ENCODE measurements around the gene ZNF521.

The ZNF521 gene

DNA sequence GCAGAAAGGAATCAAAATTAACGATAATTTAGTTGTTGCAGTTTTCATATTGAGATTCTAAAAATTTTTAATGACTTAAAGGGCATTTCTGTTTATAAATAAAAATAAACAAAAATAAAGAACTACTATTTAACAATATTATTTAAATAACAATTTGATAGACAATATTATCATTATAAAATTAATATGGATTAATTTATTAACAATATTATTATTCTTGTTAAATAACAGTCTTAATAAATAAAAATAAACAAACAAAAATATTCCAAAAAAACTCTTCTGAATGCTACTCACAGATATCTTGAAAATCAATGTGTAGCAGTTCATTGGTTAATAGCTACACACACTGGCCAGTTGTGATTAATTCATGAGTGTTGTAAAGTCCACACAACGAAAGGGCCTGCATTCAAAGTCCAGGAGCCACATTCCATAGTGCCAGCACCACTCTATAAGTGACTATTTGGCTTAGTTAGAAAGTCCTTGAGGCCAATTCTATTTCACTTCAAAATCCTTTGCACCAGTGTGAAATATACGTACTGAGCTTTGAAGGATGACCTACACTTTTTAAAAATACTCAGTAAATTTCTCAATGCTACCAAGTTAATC is 117.1 kb downstream of the ZNF521 start:
- Histone ChIP-seq H3K4me3 (ENCODE audit: insufficient read length, low read depth) (no peak overlapping the region), H3K36me3 (ENCODE audit: insufficient read depth, insufficient read length, low read length) (no peaks in the 10 kb centered on the region)
- TF ChIP-seq SUZ12 (IDR thresholded peaks at IDR 0.05; ENCODE audit: extremely low read depth, insufficient read depth, insufficient read length) (no peak), ZNF274 (IDR thresholded peaks at IDR 0.05; ENCODE audit: low read depth, low read length) (no peak), YY1 (IDR thresholded peaks at IDR 0.05; ENCODE audit: insufficient read depth, insufficient read length) (no peak)

DNA sequence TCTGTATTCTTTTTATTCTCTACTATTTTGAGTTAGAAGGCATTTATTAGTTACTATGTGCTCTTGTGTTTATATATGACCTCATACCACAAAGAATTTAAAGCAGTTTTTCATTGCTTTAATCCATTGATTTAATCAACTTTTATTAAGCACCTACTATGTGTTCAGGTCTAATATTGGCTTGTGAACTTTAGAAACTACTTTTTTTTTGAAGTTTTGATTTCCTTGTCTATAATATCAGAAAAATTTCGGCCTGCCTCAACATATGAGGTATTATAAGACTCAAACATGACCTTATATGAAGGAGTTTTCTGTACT is 117.7 kb downstream of the ZNF521 start:
- H3K4me3 ChIP-seq (ENCODE audit: insufficient read length, low read depth): no peak overlapping the region
- H3K36me3 ChIP-seq (ENCODE audit: insufficient read depth, insufficient read length, low read length): no peaks in the 10 kb centered on the region
- no peaks in the 10 kb centered on the region for H3K9me3 ChIP-seq (ENCODE audit: insufficient read depth, low read length)
- TF ChIP-seq ZNF274 (IDR thresholded peaks at IDR 0.05; ENCODE audit: low read depth, low read length) (no peak), YY1 (IDR thresholded peaks at IDR 0.05; ENCODE audit: insufficient read depth, insufficient read length) (no peak), SUZ12 (IDR thresholded peaks at IDR 0.05; ENCODE audit: extremely low read depth, insufficient read depth, insufficient read length) (no peak)
- DNase-seq (ENCODE audit: low read depth, low spot score): no peak
- no peaks in the 10 kb centered on the region for H3K4me1 ChIP-seq (ENCODE audit: insufficient read depth, insufficient read length)
- no peak overlapping the region for H3K9ac ChIP-seq (ENCODE audit: insufficient read length, low read depth)
- H3K27me3 ChIP-seq (ENCODE audit: insufficient read depth, insufficient read length): no peaks in the 10 kb centered on the region

More for the DNA sequence above, 117.1 kb downstream of the ZNF521 start:
- Histone ChIP-seq H3K4me1 (ENCODE audit: insufficient read depth, insufficient read length) (no peaks in the 10 kb centered on the region), H3K27me3 (ENCODE audit: insufficient read depth, insufficient read length) (no peaks in the 10 kb centered on the region), H3K9ac (ENCODE audit: insufficient read length, low read depth) (no peak overlapping the region), H3K9me3 (ENCODE audit: insufficient read depth, low read length) (no peaks in the 10 kb centered on the region)
- no peak for DNase-seq (ENCODE audit: low read depth, low spot score)

DNA sequence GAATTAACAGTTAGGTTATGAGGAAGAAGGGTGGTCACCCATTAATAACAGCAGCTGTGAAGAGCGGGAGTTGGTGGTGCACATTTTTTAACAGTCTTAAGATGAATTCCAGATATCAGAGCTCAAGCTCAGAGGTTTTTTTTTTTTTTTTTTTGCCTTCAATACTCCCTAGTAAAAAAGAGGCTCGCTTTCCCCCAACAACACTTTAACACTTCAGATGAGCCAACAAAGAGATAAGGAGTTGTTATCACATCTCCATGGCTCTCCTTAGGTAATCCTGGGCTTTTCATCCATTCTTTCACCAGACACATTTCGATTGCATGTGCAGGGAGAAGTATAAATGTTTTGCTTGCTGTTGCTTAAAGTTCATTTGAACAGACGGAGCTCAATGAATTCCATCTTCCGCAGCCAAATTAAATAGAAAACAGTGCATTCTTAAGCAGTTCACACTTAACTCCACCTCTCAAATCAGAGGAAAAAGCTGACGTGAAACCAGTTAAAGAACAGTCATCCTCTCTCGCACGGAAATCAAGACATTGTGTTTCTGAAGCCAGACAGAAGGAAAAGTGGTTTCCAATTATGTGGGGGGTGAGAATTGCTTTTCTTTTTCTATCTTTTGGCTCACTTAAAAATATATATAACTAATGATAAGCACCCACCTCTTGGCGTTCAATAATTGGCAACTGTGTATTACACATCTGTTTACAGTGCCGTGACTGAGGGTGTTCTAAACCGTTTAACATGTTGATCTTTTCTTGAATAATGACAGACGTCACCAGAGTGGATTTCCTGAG is 118.2 kb downstream of the ZNF521 start:
- no peaks in the 10 kb centered on the region for H3K27me3 ChIP-seq (ENCODE audit: insufficient read depth, insufficient read length)
- no peaks in the 10 kb centered on the region for H3K4me1 ChIP-seq (ENCODE audit: insufficient read depth, insufficient read length)
- H3K9ac ChIP-seq (ENCODE audit: insufficient read length, low read depth): no peak overlapping the region
- no peaks in the 10 kb centered on the region for H3K9me3 ChIP-seq (ENCODE audit: insufficient read depth, low read length)
- no peaks in the 10 kb centered on the region for H3K36me3 ChIP-seq (ENCODE audit: insufficient read depth, insufficient read length, low read length)
- TF ChIP-seq ZNF274 (IDR thresholded peaks at IDR 0.05; ENCODE audit: low read depth, low read length): no peak
- no peak for TF ChIP-seq SUZ12 (IDR thresholded peaks at IDR 0.05; ENCODE audit: extremely low read depth, insufficient read depth, insufficient read length)
- TF ChIP-seq YY1 (IDR thresholded peaks at IDR 0.05; ENCODE audit: insufficient read depth, insufficient read length): no peak
- no peak for DNase-seq (ENCODE audit: low read depth, low spot score)
- no peak overlapping the region for H3K4me3 ChIP-seq (ENCODE audit: insufficient read length, low read depth)

DNA sequence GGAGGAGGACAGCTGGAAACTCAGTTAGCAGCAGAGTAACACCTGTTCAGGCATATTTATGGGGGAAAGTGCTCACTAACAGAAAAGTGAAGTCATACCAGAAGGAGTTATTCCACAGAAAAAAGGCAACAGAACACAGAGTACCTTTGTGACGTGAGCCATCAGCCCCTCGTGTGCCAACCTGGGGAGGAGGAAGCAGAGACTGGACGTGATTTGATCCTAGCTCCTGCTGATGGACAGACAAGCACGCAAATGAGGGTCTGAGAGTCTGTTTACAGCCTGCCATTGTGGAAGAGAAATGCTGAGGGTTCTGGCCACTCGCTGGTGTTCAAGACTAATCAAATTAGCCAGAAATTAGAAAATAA is 120.7 kb downstream of the ZNF521 start:
- Histone ChIP-seq H3K36me3 (ENCODE audit: insufficient read depth, insufficient read length, low read length) (no peaks in the 10 kb centered on the region), H3K4me1 (ENCODE audit: insufficient read depth, insufficient read length) (no peaks in the 10 kb centered on the region), H3K27me3 (ENCODE audit: insufficient read depth, insufficient read length) (no peaks in the 10 kb centered on the region), H3K9ac (ENCODE audit: insufficient read length, low read depth) (no peak overlapping the region), H3K9me3 (ENCODE audit: insufficient read depth, low read length) (no peaks in the 10 kb centered on the region), H3K4me3 (ENCODE audit: insufficient read length, low read depth) (no peak overlapping the region)
- TF ChIP-seq SUZ12 (IDR thresholded peaks at IDR 0.05; ENCODE audit: extremely low read depth, insufficient read depth, insufficient read length) (no peak), YY1 (IDR thresholded peaks at IDR 0.05; ENCODE audit: insufficient read depth, insufficient read length) (no peak), ZNF274 (IDR thresholded peaks at IDR 0.05; ENCODE audit: low read depth, low read length) (no peak)
- no peak for DNase-seq (ENCODE audit: low read depth, low spot score)

DNA sequence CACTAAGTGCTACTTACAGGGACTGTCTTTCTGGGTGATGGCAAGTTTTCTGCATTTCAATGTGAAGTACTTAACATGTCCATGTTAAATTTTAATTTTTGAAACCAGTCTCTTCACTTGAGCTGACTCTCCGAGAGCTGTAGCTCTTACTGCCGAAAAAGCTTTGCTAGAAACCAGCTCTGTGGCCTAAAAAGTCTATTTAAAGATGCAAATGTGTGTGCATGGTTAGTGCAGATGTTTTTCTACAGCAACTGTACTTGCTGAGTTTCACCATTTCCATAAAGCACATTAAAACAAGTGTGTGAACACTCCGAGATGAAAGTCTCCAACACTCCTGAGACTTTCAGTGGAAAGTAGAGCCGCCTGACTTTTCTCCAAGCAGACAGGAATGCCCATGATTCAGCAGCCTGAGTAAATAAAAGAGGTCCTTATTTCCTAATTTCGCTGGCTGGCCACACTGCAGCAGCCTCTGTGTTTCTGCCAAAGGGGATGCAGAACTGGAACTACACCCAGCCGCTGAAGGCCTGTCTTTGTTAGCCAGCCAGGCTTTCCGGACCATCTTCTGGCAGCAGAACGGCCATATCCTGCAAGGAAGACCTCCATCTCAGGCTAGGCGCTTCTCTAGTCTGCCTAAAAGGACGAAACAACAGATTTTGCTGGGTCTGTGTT is 121.2 kb downstream of the ZNF521 start:
- H3K36me3 ChIP-seq (ENCODE audit: insufficient read depth, insufficient read length, low read length): no peaks in the 10 kb centered on the region
- no peak overlapping the region for H3K4me3 ChIP-seq (ENCODE audit: insufficient read length, low read depth)
- DNase-seq (ENCODE audit: low read depth, low spot score): no peak
- TF ChIP-seq ZNF274 (IDR thresholded peaks at IDR 0.05; ENCODE audit: low read depth, low read length) (no peak), YY1 (IDR thresholded peaks at IDR 0.05; ENCODE audit: insufficient read depth, insufficient read length) (no peak), SUZ12 (IDR thresholded peaks at IDR 0.05; ENCODE audit: extremely low read depth, insufficient read depth, insufficient read length) (no peak)
- no peaks in the 10 kb centered on the region for H3K4me1 ChIP-seq (ENCODE audit: insufficient read depth, insufficient read length)
- H3K27me3 ChIP-seq (ENCODE audit: insufficient read depth, insufficient read length): no peaks in the 10 kb centered on the region
- H3K9ac ChIP-seq (ENCODE audit: insufficient read length, low read depth): no peak overlapping the region
- no peaks in the 10 kb centered on the region for H3K9me3 ChIP-seq (ENCODE audit: insufficient read depth, low read length)

- TF ChIP-seq ZNF274 (IDR thresholded peaks at IDR 0.05; ENCODE audit: low read depth, low read length): no peak
- DNase-seq (ENCODE audit: low read depth, low spot score): no peak
- Histone ChIP-seq H3K4me1 (ENCODE audit: insufficient read depth, insufficient read length) (no peaks in the 10 kb centered on the region), H3K27me3 (ENCODE audit: insufficient read depth, insufficient read length) (no peaks in the 10 kb centered on the region), H3K9me3 (ENCODE audit: insufficient read depth, low read length) (no peaks in the 10 kb centered on the region), H3K9ac (ENCODE audit: insufficient read length, low read depth) (no peak overlapping the region), H3K4me3 (ENCODE audit: insufficient read length, low read depth) (no peak overlapping the region), H3K36me3 (ENCODE audit: insufficient read depth, insufficient read length, low read length) (no peaks in the 10 kb centered on the region)
These were observed 122.0 kb downstream of the ZNF521 start for GRCh38 chr18:25229920-25230319.

DNA sequence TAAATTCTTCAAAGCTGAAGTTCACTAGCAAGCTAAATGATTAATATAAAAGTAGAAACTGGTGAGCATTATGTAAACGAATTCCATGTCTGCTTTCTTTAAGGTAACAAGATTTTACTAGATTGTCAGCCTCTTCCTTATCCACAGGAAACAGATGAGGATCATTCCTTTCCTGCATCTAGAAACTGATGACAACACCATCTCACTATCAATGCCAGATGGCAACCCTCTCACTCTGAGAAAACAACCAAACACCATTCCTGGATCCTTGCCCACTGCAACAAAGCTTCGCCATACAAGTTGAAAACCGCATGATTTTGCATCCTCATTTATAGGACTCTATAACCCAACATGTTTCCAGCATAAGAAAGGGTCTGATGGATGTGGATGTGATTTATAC is 122.9 kb downstream of the ZNF521 start:
- TF ChIP-seq YY1 (IDR thresholded peaks at IDR 0.05; ENCODE audit: insufficient read depth, insufficient read length): no peak
- no peak for TF ChIP-seq SUZ12 (IDR thresholded peaks at IDR 0.05; ENCODE audit: extremely low read depth, insufficient read depth, insufficient read length)
- TF ChIP-seq ZNF274 (IDR thresholded peaks at IDR 0.05; ENCODE audit: low read depth, low read length): no peak
- no peak overlapping the region for H3K4me3 ChIP-seq (ENCODE audit: insufficient read length, low read depth)
- no peaks in the 10 kb centered on the region for H3K9me3 ChIP-seq (ENCODE audit: insufficient read depth, low read length)
- no peaks in the 10 kb centered on the region for H3K27me3 ChIP-seq (ENCODE audit: insufficient read depth, insufficient read length)
- H3K4me1 ChIP-seq (ENCODE audit: insufficient read depth, insufficient read length): no peaks in the 10 kb centered on the region
- H3K9ac ChIP-seq (ENCODE audit: insufficient read length, low read depth): no peak overlapping the region
- no peaks in the 10 kb centered on the region for H3K36me3 ChIP-seq (ENCODE audit: insufficient read depth, insufficient read length, low read length)
- DNase-seq (ENCODE audit: low read depth, low spot score): no peak
